GM20431 (cell line): Measurements from ENCODE around the gene SLC39A1.
"Not testable (repeated sequence)": the region's sequence is repeated elsewhere in the genome, so short reads cannot be mapped to it uniquely, and the experiment has no call there.

Experiments
- in situ Hi-C: fragments of 300-500 bp; cut with MseI, MboI; formaldehyde crosslinking; loops from one replicate; pipeline ENCODE4 v1.15.0; 2020; ENCODE audit warnings: low sequenced_read_pairs; ENCODE audit not compliant: unreplicated experiment

SLC39A1 gene, protein sequence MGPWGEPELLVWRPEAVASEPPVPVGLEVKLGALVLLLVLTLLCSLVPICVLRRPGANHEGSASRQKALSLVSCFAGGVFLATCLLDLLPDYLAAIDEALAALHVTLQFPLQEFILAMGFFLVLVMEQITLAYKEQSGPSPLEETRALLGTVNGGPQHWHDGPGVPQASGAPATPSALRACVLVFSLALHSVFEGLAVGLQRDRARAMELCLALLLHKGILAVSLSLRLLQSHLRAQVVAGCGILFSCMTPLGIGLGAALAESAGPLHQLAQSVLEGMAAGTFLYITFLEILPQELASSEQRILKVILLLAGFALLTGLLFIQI

GRCh38 chr1:153963030-153963849 lies at the start of gene SLC39A1:
Gene SLC39A1 (minus strand): TSS chr1:153963537. CDS start chr1:153962715, 822 bp downstream.
- in situ Hi-C loops, result no loop called here

DNA sequence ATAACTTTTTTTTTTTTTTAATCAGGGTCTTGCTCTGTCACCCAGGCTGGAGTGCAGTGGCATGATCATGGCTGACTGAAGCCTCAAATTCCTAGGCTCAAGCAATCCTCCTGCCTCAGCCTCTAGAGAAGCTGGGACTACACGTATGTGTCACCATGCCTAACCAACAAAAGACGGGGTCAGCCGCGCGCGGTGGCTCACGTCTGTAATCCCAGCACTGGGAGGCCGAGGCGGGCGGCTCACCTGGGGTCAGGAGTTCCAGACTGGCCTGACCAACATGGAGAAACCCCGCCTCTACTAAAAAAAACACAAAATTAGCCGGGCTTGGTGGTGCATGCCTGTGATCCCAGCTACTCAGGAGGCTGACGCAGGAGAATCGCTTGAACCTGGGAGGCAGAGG lies 49.2 kb upstream of the SLC39A1 start:
- in situ Hi-C loops, result not testable (repeated sequence)

DNA sequence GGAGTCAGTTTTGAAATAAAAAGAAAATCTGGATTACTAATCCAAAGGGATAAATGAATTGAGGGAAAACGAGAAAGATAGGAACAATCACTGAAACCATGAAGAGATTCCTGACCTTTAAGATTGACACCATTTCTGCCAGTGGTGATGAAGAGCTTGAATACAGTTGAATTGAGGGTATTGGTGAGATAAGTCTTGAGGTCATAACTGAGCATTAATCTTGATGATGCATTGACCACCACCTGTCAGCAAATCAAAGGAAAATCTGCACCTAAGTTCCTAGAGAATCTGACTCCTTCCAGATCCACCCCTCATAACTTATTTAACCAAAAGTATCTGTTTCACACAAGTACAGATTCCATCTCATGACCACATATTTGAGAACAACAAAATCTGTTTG lies 48.8 kb upstream of the SLC39A1 start:
- in situ Hi-C loops, result no loop called here

DNA sequence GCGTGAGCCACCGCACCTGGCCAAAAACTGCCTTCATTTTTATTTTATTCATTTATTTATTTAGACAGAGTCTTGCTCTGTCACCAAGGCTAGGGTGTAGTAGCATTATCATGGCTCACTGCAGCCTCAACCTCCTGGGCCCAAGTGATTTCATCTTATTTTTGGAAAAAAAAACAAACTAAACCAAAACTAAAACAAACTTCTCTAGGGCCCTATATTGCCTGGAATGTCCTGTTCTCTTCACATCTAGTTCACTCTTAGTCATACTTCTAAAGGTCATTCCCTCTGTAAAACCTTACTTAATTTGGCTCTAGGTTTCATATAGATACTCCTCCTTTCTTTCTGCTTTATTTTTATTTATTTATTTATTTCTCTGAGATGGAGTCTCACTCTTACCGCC lies 42.8 kb upstream of the SLC39A1 start:
- in situ Hi-C loops, result no loop called here

GRCh38 chr1:154000420-154000819 lies 37.1 kb upstream of the SLC39A1 start:
- in situ Hi-C loops, result no loop called here

DNA sequence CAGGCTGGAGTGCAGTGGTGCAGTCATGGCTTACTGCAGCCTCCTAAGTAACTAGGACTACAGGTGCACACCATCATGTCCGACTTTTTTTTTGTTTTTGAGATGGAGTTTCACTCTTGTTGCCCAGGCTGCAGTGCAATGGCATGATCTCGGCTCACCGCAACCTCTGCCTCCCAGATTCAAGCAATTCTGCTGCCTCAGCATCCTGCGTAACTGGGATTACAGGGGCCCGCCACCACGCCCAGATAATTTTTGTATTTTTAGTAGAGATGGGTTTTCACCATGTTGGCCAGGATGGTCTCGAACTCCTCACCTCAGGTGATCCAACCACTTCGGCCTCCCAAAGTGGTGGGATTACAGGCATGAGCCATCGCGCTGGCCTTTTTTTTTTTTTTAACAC lies 33.5 kb upstream of the SLC39A1 start:
- in situ Hi-C loops, result loop anchor here (25.0 kb wide), 1 partner anchor 335 kb away; the partner anchor contains the start of genes ILF2 and SNAPIN

DNA sequence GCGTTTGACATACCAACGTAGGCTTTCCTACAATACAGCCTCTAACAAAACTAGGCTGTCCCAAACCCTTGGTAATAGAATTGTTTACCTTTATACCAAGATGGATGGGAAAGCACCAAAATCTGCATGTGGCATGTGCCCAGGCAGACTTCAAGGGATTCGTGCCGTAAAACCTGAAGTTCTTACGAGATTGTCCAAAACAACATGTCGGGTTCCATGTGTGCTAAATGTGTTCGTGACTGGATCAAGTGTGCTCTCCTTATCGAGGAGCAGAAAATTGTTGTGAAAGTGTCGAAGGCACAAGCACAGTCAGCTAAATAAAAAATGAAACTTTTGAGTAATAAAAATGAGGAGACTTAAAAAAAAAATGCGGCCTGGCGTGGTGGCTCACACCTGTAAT lies 32.3 kb upstream of the SLC39A1 start:
- in situ Hi-C loops, result loop anchor here (25.0 kb wide), 1 partner anchor 333 kb away; the partner anchor contains the start of genes ILF2 and SNAPIN

DNA sequence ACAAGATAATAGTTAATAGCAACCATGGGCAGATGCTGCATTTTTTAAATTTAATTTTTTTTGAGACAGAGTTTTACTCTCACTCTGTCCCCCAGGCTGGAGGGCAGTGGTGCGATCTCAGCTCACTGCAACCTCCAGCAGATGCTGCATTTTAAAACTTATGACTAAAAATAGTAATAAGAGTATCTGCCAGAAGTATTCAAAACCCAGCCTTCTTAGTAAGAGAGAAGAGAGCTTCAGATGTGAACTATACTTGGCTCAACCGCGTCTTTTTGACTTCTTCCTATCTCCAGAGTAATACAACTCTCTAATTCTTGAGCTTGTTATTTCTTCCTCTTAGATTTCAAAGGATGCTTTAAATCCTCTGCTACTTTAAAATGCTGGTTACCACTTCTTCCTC lies 31.9 kb upstream of the SLC39A1 start:
- in situ Hi-C loops, result loop anchor here (25.0 kb wide), 1 partner anchor 333 kb away; the partner anchor contains the start of genes ILF2 and SNAPIN

GRCh38 chr1:153991806-153992205 lies 28.5 kb upstream of the SLC39A1 start:
- in situ Hi-C loops, result loop anchor here (25.0 kb wide), 1 partner anchor 330 kb away; the partner anchor contains the start of genes ILF2 and SNAPIN

GRCh38 chr1:153991151-153991630 lies 27.9 kb upstream of the SLC39A1 start:
- in situ Hi-C loops, result loop anchor here (25.0 kb wide), 1 partner anchor 329 kb away; the partner anchor contains the start of genes ILF2 and SNAPIN

DNA sequence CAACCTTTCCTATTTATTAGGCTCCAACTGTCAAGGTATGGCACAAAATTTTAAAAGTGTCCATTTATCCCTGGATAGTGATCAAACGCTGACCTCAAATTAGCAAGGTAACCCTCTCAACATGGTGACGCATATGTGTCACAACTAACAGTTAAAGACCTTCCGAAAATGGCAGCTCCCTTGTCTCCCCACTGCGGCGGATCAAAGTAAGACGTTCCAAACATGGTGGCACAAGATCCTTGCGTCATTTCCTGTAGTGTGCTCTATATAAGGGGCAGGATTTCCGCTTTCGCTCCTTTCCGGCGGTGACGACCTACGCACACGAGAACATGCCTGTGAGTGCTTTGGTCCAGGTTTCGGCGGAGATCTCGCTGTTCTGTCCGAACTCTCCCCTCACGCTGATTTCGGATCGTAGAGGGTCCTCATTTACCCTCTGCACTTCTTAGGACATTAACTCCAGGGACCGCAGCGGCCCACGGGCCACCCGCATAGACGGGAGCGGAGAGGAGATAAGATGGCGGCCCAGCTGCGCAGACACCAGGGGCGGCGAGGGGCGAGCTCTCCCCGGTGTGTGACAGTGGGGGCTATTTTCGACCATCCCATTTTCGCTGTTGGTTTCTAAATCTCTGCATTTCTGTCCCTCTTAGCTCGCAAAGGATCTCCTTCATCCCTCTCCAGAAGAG lies 27.3 kb upstream of the SLC39A1 start, which contains the start of gene RPS27:
Gene RPS27, plus strand, starts transcription at position 295 of the 683 bp plus-strand sequence. Its CDS starts 35 bp downstream, at position 330.
- in situ Hi-C loops, result loop anchor here (25.0 kb wide), 1 partner anchor 328 kb away; the partner anchor contains the start of genes ILF2 and SNAPIN

- in situ Hi-C loops, result loop anchor here (25.0 kb wide), 1 partner anchor 325 kb away; the partner anchor contains the start of genes ILF2 and SNAPIN
Observed at GRCh38 chr1:153987621-153988020, 24.3 kb upstream of the SLC39A1 start.

- in situ Hi-C loops, result loop anchor here (25.0 kb wide), 1 partner anchor 324 kb away; the partner anchor contains the start of genes ILF2 and SNAPIN
Observed at GRCh38 chr1:153985941-153986761, 22.8 kb upstream of the SLC39A1 start, which contains the start of gene RAB13. Gene RAB13 (minus strand): TSS chr1:153986339. CDS start chr1:153986236, 103 bp downstream.

- in situ Hi-C loops, result loop anchor here (25.0 kb wide), 1 partner anchor 323 kb away; the partner anchor contains the start of genes ILF2 and SNAPIN
Observed at GRCh38 chr1:153985341-153985912, 22.1 kb upstream of the SLC39A1 start.

DNA sequence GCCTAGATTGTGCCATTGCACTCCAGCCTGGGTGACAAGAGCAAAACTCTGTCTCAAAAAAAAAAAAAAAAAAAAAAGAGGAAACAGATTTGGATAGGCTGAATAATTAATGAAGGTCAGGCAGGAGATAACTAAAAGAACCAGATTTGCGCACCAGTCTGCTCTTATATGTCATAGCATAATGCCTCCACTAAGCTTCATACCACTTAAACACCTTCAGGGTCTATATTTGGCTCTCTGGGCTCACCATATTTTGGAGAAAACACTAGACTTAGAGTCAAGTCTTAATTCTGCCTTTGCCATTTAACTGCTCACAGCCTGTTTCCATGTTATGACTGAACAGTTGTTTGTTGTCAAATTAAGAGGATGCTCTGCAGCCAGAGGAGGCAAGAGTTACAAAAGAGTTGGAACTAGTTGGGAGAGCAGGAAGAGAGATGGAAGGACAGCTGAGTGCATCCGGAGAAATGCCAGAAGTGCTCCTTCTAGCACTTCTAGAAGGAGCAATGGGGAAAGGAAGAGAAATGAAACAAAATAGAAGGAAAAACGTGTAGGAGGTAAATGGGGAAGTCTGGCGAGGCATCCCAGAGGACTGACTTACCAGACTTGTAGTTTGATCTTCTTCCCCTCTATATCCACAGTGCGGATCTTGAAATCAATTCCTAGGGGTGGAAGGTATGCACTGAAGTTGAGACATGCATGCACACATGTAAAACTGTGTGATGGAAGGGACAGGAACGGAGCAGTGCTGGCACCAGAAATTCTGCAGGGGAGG lies 21.0 kb upstream of the SLC39A1 start:
- in situ Hi-C loops, result loop anchor here (25.0 kb wide), 1 partner anchor 322 kb away; the partner anchor contains the start of genes ILF2 and SNAPIN

DNA sequence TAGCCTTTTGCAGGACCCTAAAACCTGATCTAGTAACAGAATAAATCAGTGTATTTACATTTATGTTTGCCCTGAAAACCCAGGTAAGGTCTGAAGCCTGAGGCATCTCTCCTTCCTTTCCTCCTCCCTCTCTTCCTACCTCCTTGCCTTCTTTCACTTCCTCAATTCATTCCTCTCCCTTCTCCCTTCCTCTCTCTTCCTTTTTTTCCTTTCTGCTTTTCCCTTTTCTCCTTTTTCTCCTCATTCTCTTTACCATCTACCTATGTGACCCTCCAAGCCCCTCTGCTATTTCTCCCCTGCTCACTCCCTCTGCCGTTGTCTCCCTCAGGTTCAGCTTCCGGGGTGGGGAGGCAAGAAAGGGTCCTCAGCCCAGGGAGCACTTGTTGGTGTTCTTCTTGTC lies 18.4 kb upstream of the SLC39A1 start:
- in situ Hi-C loops, result loop anchor here (25.0 kb wide), 1 partner anchor 319 kb away; the partner anchor contains the start of genes ILF2 and SNAPIN

DNA sequence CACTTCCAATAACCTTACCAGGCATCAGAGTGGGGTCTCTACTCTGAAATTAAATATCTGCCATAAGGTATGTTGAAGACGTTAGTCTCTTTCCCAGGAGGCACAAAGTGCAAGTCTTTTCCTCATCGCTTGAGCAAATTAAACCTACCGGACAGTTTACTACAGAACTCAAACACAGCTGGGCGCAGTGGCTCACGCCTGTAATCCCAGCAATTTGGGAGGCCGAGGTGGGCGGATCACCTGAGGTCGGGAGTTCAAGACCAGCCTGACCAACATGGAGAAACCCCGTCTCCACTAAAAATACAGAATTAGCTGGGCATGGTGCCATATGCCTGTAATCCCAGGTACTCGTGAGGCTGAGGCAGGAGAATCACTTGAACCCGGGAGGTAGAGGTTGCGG lies 15.8 kb upstream of the SLC39A1 start:
- in situ Hi-C loops, result loop anchor here (25.0 kb wide), 1 partner anchor 317 kb away; the partner anchor contains the start of genes ILF2 and SNAPIN
